GM12891 (cell line): ENCODE data around the gene NDUFA8.
"Not testable (repeated sequence)": the region's sequence is repeated elsewhere in the genome, so short reads cannot be mapped to it uniquely, and the experiment has no call there.

ENCODE experiments used
- DNase-seq: peaks from one replicate; pipeline ENCODE4 v3.0.0; 2011; ENCODE audit warnings: low spot score; ENCODE audit not compliant: insufficient read length
- FAIRE-seq: peaks from 2 replicates; lab custom pipeline; 2011; peaks lifted over from hg19 to GRCh38; lab: Jason Lieb, UNC
- PAX5 ChIP-seq: IDR thresholded peaks from 2 replicates; pipeline ENCODE4 v1.6.1; 2011; ENCODE audit warnings: low read length, moderate library complexity, mild to moderate bottlenecking; ENCODE audit not compliant: insufficient read depth, severe bottlenecking
- POLR2A ChIP-seq: IDR thresholded peaks from 2 replicates; pipeline ENCODE4 v1.6.1; 2011; ENCODE audit warnings: low read depth, low read length, control low read depth
- POLR2AphosphoS5 ChIP-seq: IDR thresholded peaks from 2 replicates; pipeline ENCODE4 v1.6.1; 2011; ENCODE audit warnings: low read depth, low read length, control low read depth
- POU2F2 ChIP-seq: IDR thresholded peaks from 2 replicates; pipeline ENCODE4 v1.6.1; 2011; ENCODE audit warnings: low read depth, mild to moderate bottlenecking, control low read depth, low read length, moderate library complexity
- SPI1 ChIP-seq: IDR thresholded peaks from 2 replicates; pipeline ENCODE4 v1.6.1; 2011; ENCODE audit warnings: low read depth, low read length, control low read depth
- TAF1 ChIP-seq: IDR thresholded peaks from 2 replicates; pipeline ENCODE4 v1.6.1; 2011; ENCODE audit warnings: low read depth, low read length, control low read depth

The NDUFA8 gene

GRCh38 chr9:122122903-122123632 lies 36.5 kb downstream of the NDUFA8 start:
- DNase-seq: peak; percentile 75
- peak; percentile 84 for FAIRE-seq
- TF ChIP-seq SPI1 (no peak), POU2F2 (no peak), PAX5 (no peak), TAF1 (no peak), POLR2A (no peak), POLR2AphosphoS5 (no peak)

DNA sequence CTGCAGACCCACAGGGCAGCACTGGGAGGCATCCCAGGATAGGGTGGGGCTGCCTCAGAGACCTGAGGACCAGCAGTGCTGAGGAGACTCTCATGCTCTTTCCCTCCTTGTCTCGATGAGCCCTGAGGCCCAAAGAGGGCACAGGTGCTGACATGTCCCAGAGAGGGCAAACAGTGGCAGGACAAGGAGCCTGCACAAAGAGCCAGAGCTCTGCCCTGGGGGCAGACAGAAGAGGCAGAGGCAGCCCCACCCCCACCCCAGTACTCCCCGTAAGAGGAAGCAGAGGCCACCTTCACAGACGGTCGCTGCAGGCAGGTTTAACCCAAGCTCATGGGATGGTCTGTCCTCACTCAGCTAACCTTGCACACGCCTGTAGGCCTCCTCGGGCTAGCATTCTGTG lies 37.1 kb downstream of the NDUFA8 start:
- no peak for DNase-seq
- peak; percentile 43 for FAIRE-seq
- TF ChIP-seq TAF1: no peak
- TF ChIP-seq POLR2A: no peak
- TF ChIP-seq POLR2AphosphoS5: no peak
- no peak for TF ChIP-seq POU2F2
- no peak for TF ChIP-seq SPI1
- TF ChIP-seq PAX5: no peak

DNA sequence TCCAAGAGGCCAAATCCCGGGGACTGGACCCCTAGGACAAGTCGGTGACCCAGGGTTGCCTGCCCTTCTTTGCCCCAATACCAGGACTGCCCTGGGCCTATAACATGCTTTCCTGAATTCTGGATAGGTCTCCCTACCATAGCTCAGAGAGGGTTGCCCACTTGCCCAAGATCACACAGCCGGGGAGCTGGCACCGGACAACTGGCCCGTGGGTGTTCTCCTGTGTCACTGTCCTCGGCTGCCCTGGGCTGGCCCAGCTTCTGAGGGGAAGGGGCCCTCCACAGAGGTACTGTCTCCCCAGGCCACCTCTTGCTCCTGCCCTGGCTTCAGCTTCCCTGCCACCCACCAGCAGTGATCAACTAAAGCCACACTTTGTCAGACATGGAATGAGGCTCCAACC lies 37.6 kb downstream of the NDUFA8 start:
- DNase-seq (no peak), FAIRE-seq (no peak)
- no peak for TF ChIP-seq PAX5
- no peak for TF ChIP-seq POU2F2
- TF ChIP-seq TAF1: no peak
- no peak for TF ChIP-seq POLR2AphosphoS5
- no peak for TF ChIP-seq SPI1
- no peak for TF ChIP-seq POLR2A

GRCh38 chr9:122121391-122121790 lies 38.2 kb downstream of the NDUFA8 start:
- TF ChIP-seq POLR2A (no peak), TAF1 (no peak), PAX5 (no peak), POLR2AphosphoS5 (no peak), POU2F2 (no peak), SPI1 (no peak)
- DNase-seq: no peak
- no peak for FAIRE-seq

- no peak for DNase-seq
- FAIRE-seq: no peak
- TF ChIP-seq SPI1: no peak
- TF ChIP-seq POU2F2: no peak
- TF ChIP-seq POLR2AphosphoS5: no peak
- no peak for TF ChIP-seq POLR2A
- no peak for TF ChIP-seq TAF1
- TF ChIP-seq PAX5: no peak
These were observed 39.1 kb downstream of the NDUFA8 start for GRCh38 chr9:122120316-122121071.

GRCh38 chr9:122119721-122120120 lies 39.9 kb downstream of the NDUFA8 start:
- TF ChIP-seq POLR2AphosphoS5: no peak
- no peak for TF ChIP-seq PAX5
- no peak for TF ChIP-seq POU2F2
- no peak for TF ChIP-seq TAF1
- TF ChIP-seq SPI1: no peak
- TF ChIP-seq POLR2A: no peak
- FAIRE-seq (no peak), DNase-seq (no peak)

GRCh38 chr9:122119166-122119521 lies 40.4 kb downstream of the NDUFA8 start:
- TF ChIP-seq POLR2AphosphoS5: no peak
- no peak for TF ChIP-seq POLR2A
- no peak for TF ChIP-seq SPI1
- TF ChIP-seq TAF1: no peak
- no peak for TF ChIP-seq PAX5
- TF ChIP-seq POU2F2: no peak
- DNase-seq: no peak
- FAIRE-seq: no peak

DNA sequence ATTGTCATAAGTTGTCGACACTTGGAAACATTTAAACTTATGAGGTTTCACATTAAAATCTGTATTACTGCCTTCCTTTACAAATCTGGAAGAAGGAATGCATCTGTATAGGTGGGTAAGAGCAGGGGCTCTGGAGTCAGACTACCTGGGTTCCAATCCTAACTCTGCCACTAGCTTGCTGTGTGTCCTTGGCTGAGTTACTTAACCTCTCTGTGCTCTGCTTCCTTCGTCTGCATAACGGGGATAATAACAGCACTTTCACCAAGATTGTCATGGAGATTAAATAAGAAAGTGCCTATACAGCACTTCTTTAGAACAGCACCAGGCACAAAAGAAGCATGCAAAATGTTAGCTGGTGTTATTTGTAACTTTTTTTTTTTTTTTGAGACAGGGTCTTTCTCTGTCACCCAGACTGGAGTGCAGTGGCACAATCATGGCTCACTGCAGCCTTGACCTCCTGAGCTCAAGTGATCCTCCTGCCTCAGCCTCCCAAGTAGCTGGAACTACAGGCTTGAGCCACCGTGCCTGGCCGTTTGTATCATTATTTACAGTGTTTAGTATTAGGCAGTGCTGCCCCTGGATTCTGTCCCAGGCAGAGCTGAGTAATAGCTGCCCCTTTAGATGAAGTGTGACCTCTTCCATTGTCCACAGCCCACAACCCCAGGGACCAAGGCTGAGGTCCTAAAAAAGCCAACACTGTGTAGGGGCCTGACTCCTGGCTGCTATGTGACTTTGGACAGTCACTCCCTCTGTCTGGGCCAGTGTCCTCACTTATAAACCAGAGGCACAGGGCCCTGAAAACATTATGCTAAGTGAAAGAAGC lies 41.0 kb downstream of the NDUFA8 start:
- no peak for FAIRE-seq
- DNase-seq: no peak
- TF ChIP-seq SPI1 (no peak), TAF1 (no peak), POLR2AphosphoS5 (no peak), PAX5 (no peak), POLR2A (no peak), POU2F2 (no peak)

DNA sequence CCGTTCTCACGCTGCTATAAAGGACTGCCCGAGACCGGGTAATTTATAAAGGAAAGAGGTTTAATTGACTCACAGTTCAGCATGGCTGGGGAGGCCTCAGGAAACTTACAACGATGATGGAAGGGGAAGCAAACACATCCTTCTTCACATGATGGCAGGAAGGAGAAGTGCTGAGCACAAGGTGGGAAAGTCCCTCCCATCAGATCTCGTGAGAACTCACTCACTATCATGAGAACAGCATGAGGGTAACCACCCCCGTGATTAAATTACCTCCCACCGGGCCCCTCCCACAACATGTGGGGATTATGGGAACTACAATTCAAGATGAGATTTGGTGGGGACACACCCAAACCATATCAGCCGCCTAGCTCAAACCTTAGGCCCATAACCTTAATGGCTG lies 42.3 kb downstream of the NDUFA8 start:
- not testable (repeated sequence) for DNase-seq

More for the DNA sequence above, 42.3 kb downstream of the NDUFA8 start:
- FAIRE-seq: not testable (repeated sequence)
